Tibial nerve (tissue), 4 donors: Measurements from ENCODE around the gene PSME3. TPM values are rescaled to one million over a fixed set of nuclear protein-coding genes. Genes with fewer than 3 reads are reported as not detected.
"Not testable (repeated sequence)": the region's sequence is repeated elsewhere in the genome, so short reads cannot be mapped to it uniquely, and the experiment has no call there.

Source experiments
- DNase-seq, 2 donors: peaks; one replicate each; pipeline ENCODE4 v3.0.0-alpha.2; 2019; ENCODE audit warnings: low spot score in 2 of 2
- H3K27ac ChIP-seq, 4 donors: fragments of 200-600 bp; sonication (generic) in 3 of 4; one replicate each; pipeline ENCODE4 v1.5.1; 2017 to 2019; ENCODE audit warnings: mild to moderate bottlenecking in 1 of 4
- H3K27me3 ChIP-seq, 2 donors: fragments of 200-600 bp; sonication (generic) in 1 of 2; one replicate each; pipeline versions ENCODE4 v1.5.1 to v1.6.0; 2017 to 2019
- H3K36me3 ChIP-seq, 3 donors: fragments of 200-600 bp; sonication (generic); one replicate each; pipeline ENCODE4 v1.5.1; 2018 to 2019
- H3K4me1 ChIP-seq, 4 donors: fragments of 200-600 bp; sonication (generic) in 3 of 4; one replicate each; pipeline ENCODE4 v1.5.1; 2017 to 2019
- H3K4me3 ChIP-seq, 4 donors: fragments of 200-600 bp; sonication (generic) in 3 of 4; one replicate each; pipeline ENCODE4 v1.5.1; 2017 to 2019; ENCODE audit warnings: mild to moderate bottlenecking in 1 of 4, moderate library complexity in 1 of 4
- H3K9me3 ChIP-seq, 4 donors: fragments of 200-600 bp; sonication (generic) in 3 of 4; one replicate each; pipeline ENCODE4 v1.5.1; 2017 to 2019
- EP300 ChIP-seq, 2 donors: sonication (generic); formaldehyde crosslinking; IDR thresholded peaks; one replicate each; pipeline ENCODE4 v1.6.1; 2017; ENCODE audit warnings: antibody characterized with exemption in 2 of 2, mild to moderate bottlenecking in 1 of 2
- POLR2A ChIP-seq, 2 donors: fragments of 450-650 bp; IDR thresholded peaks; one replicate each; pipeline ENCODE4 v1.6.1; 2017; ENCODE audit warnings: antibody characterized with exemption in 2 of 2, mild to moderate bottlenecking in 2 of 2, moderate library complexity in 2 of 2
- WGBS, 2 donors: methylation state at CpG; one replicate each; pipeline ENCODE4 v1.1.5; 2018; 5-methylcytosine and 5-hydroxymethylcytosine counted together
- total RNA-seq, 4 donors: library from RNA; depleted of rRNA; stranded (reverse); fragments of >200 nt; gene quantifications; one replicate each; pipeline ENCODE4 v1.1.0, GENCODE V29; 2016
- TF ChIP-seq, protein P1 (sequence below), 5 experiments: fragments of 200-600 bp in 3 of 5; fragments of 450-650 bp in 2 of 5; sonication (generic) in 3 of 5; IDR thresholded peaks; one replicate each; pipeline ENCODE4 v1.5.1; 2016 to 2019; ENCODE audit warnings: antibody characterized with exemption in 5 of 5, mild to moderate bottlenecking in 3 of 5, moderate library complexity in 2 of 5

PSME3 gene
- total RNA-seq, 4 donors from 2014 or later: 42.2 to 86.7 (median 53.7) TPM

DNA sequence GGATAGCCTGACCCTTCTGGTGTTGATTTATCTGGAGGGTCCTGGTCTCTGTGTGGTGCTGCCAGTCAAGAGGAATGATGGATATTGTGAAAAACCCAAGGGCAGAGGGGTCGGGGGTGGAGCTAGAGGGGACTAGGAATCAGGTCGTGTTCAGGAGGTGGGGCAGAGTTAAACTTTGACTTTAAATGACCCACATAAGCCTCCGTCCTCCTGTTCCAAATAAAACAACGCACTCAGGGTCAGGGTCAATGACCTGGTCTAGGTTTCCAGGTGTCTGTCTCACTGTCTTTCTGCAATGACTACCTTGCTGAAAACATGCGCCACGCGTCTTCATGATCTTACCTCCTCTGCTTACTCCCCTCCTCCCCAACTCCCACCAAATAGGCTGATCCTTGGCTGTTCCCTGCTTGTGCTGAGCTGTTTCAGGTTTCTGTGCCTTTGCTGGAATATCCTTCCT lies 32.5 kb downstream of the PSME3 start:
- 73 to 74% methylated on average over 7 of the region's 7 CpGs for WGBS, 2 donors
- no peak for DNase-seq
- TF ChIP-seq POLR2A (IDR thresholded peaks at IDR 0.05) (no peak), EP300 (IDR thresholded peaks at IDR 0.05) (no peak)
- TF ChIP-seq, protein P1, sequence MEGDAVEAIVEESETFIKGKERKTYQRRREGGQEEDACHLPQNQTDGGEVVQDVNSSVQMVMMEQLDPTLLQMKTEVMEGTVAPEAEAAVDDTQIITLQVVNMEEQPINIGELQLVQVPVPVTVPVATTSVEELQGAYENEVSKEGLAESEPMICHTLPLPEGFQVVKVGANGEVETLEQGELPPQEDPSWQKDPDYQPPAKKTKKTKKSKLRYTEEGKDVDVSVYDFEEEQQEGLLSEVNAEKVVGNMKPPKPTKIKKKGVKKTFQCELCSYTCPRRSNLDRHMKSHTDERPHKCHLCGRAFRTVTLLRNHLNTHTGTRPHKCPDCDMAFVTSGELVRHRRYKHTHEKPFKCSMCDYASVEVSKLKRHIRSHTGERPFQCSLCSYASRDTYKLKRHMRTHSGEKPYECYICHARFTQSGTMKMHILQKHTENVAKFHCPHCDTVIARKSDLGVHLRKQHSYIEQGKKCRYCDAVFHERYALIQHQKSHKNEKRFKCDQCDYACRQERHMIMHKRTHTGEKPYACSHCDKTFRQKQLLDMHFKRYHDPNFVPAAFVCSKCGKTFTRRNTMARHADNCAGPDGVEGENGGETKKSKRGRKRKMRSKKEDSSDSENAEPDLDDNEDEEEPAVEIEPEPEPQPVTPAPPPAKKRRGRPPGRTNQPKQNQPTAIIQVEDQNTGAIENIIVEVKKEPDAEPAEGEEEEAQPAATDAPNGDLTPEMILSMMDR (IDR thresholded peaks at IDR 0.05): no peak

DNA sequence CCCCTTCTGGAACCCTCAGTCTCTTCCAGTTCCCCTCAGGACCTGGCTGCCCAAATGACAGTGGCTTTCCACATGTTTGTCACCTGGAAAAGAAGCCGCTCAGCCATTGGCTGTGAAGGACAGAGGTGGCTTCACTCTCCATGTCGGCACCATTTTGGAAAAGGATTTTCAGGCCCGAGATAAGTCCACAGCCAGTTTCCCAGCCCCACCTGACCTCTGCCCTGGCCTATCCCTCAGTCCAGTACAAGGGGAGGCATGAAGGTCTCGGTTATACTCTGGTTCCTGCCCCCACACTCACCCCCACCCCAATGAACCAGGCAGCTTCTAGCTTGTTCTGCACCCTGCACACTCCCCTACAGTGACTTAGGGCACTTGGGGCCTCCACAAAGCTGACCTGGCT lies 33.0 kb downstream of the PSME3 start:
- DNase-seq: no peak
- peaks cover 0 to 7% (median 0%) of the 10 kb centered on the region in 4 donors for H3K4me1 ChIP-seq
- 83 to 90% methylated on average over 4 of the region's 4 CpGs for WGBS, 2 donors
- TF ChIP-seq EP300 (IDR thresholded peaks at IDR 0.05) (no peak), POLR2A (IDR thresholded peaks at IDR 0.05) (no peak)
- TF ChIP-seq, protein P1 (IDR thresholded peaks at IDR 0.05): no peak
- H3K36me3 ChIP-seq: no peaks in the 10 kb centered on the region
- H3K9me3 ChIP-seq: peaks cover 0 to 9% (median 0%) of the 10 kb centered on the region in 4 donors
- no peaks in the 10 kb centered on the region for H3K27me3 ChIP-seq
- no peak overlapping the region for H3K4me3 ChIP-seq
- no peak overlapping the region for H3K27ac ChIP-seq

More for the DNA sequence above, 32.5 kb downstream of the PSME3 start:
- no peak overlapping the region for H3K27ac ChIP-seq
- peaks cover 0 to 7% (median 0%) of the 10 kb centered on the region in 4 donors for H3K4me1 ChIP-seq
- H3K4me3 ChIP-seq: no peak overlapping the region
- no peaks in the 10 kb centered on the region for H3K36me3 ChIP-seq
- H3K9me3 ChIP-seq: peaks cover 0 to 3% (median 0%) of the 10 kb centered on the region in 4 donors
- H3K27me3 ChIP-seq: no peaks in the 10 kb centered on the region

DNA sequence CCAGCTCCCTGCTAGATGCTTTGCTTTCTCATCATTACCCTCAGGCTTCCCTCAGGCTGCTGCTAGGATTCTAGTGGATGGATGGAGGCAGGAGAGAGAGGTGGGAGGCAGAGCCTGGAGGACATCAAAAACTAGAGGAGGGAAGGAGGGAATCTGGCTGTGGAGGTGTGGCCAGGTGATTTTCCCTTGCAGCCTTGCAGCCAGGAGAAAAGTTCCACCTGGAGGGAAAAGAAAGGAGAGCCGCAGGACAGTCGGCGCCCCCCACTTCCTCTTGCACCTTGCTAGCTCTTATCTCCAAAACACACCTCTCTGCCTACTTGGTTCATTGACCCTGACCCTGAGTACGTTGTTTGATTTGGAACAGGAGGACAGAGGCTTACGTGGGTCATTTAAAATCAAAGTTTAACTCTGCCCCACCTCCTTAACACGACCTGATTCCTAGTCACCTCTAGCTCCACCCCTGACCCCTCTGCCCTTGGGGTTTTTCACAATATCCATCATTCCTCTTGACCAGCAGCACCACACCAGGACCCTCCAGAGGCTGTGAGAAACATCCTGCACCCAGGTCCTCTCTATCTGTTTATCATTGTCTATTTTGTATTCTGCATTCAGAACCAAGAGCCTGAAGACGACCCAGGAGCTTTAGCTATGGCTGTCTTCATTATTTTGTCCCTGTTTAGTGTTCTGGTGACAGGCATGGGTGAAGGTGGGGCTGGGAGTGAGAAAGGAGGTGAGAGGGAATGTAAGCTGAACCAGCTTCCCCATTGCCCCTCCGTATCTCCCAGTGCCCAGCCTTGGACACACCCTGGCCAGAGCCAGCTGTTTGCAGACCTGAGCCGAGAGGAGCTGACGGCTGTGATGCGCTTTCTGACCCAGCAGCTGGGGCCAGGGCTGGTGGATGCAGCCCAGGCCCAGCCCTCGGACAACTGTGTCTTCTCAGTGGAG lies 33.7 kb downstream of the PSME3 start:
- Histone ChIP-seq H3K27me3 (no peaks in the 10 kb centered on the region), H3K4me3 (no peak overlapping the region), H3K9me3 (peaks cover 0 to 9% (median 0%) of the 10 kb centered on the region in 4 donors), H3K4me1 (peaks cover 0 to 7% (median 0%) of the 10 kb centered on the region in 4 donors), H3K36me3 (no peaks in the 10 kb centered on the region), H3K27ac (no peak overlapping the region)
- 60 to 61% methylated on average over 8 to 10 of the region's 12 CpGs for WGBS, 2 donors
- DNase-seq: no peak
- TF ChIP-seq POLR2A (IDR thresholded peaks at IDR 0.05) (no peak), EP300 (IDR thresholded peaks at IDR 0.05) (no peak)
- TF ChIP-seq, protein P1 (IDR thresholded peaks at IDR 0.05): no peak

DNA sequence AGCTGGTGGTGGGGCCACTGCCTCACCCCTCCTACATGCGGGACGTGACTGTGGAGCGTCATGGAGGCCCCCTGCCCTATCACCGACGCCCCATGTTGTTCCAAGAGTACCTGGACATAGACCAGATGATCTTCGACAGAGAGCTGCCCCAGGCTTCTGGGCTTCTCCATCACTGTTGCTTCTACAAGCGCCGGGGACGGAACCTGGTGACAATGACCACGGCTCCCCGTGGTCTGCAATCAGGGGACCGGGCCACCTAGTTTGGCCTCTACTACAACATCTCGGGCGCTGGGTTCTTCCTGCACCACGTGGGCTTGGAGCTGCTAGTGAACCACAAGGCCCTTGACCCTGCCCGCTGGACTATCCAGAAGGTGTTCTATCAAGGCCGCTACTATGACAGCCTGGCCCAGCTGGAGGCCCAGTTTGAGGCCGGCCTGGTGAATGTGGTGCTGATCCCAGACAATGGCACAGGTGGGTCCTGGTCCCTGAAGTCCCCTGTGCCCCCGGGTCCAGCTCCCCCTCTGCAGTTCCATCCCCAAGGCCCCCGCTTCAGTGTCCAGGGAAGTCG lies 34.6 kb downstream of the PSME3 start:
- H3K36me3 ChIP-seq, H3K9me3 ChIP-seq, H3K27me3 ChIP-seq, H3K4me3 ChIP-seq, H3K4me1 ChIP-seq, H3K27ac ChIP-seq, DNase-seq: not testable (repeated sequence)
- 93 to 100% methylated on average over 1 to 17 of the region's 21 CpGs for WGBS, 2 donors

DNA sequence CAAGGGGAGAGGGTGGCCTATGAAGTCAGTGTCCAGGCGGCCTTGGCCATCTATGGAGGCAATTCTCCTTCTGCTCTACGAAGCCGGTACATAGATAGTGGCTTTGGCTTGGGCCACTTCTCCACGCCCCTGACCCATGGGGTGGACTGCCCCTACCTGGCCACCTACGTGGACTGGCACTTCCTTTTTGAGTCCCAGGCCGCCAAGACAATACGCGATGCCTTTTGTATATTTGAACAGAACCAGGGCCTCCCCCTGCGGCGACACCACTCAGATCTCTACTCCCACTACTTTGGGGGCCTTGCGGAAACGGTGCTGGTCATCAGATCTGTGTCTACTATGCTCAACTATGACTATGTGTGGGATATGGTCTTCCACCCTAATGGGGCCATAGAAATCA lies 35.1 kb downstream of the PSME3 start:
- no peak overlapping the region for H3K27ac ChIP-seq
- no peaks in the 10 kb centered on the region for H3K27me3 ChIP-seq
- 94 to 97% methylated on average over 12 of the region's 12 CpGs for WGBS, 2 donors
- no peak for DNase-seq
- H3K4me1 ChIP-seq: peaks cover 0 to 7% (median 0%) of the 10 kb centered on the region in 4 donors
- TF ChIP-seq EP300 (IDR thresholded peaks at IDR 0.05): no peak
- no peak for TF ChIP-seq POLR2A (IDR thresholded peaks at IDR 0.05)
- TF ChIP-seq, protein P1 (IDR thresholded peaks at IDR 0.05): no peak
- H3K4me3 ChIP-seq: no peak overlapping the region
- peaks cover 0 to 9% (median 0%) of the 10 kb centered on the region in 4 donors for H3K9me3 ChIP-seq
- H3K36me3 ChIP-seq: no peaks in the 10 kb centered on the region
